ENCODE data around the gene ZCRB1.

DNA sequence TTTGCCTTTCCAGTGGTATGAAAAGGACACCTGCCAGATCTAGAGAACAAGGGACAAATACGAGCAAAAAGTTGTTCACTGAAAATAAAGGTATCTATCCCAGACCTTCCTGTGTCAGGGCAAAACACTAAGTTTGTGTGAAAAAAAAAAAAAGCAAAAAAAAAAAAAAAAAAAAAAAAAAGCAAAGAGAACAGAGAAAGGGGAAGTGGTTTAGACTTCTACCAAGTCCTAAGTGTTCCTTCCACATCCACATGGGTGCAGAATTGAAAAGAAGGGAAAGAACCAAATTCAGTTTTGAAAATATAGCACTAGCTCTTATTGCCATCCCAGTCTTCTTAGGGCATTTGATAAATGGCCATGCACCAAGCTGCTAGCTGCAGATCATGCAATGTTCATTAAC, 41.7 kb downstream of the ZCRB1 start:
- TF ChIP-seq TOX (CRISPR knock-in tag; IDR thresholded peaks at IDR 0.05; ENCODE audit: borderline replicate concordance) (no peak), CREB5 (CRISPR knock-in tag; IDR thresholded peaks at IDR 0.05; ENCODE audit: low read depth) (no peak), GLIS3 (CRISPR knock-in tag; IDR thresholded peaks at IDR 0.05) (no peak), ZNF8 (CRISPR knock-in tag; IDR thresholded peaks at IDR 0.05) (no peak), PPARA (CRISPR knock-in tag; IDR thresholded peaks at IDR 0.05; ENCODE audit: borderline replicate concordance) (no peak), OSR1 (CRISPR knock-in tag; IDR thresholded peaks at IDR 0.05) (no peak), PATZ1 (CRISPR knock-in tag; IDR thresholded peaks at IDR 0.05; ENCODE audit: borderline replicate concordance) (no peak), SNAI2 (CRISPR knock-in tag; IDR thresholded peaks at IDR 0.05) (no peak)
- TF ChIP-seq, protein P1, sequence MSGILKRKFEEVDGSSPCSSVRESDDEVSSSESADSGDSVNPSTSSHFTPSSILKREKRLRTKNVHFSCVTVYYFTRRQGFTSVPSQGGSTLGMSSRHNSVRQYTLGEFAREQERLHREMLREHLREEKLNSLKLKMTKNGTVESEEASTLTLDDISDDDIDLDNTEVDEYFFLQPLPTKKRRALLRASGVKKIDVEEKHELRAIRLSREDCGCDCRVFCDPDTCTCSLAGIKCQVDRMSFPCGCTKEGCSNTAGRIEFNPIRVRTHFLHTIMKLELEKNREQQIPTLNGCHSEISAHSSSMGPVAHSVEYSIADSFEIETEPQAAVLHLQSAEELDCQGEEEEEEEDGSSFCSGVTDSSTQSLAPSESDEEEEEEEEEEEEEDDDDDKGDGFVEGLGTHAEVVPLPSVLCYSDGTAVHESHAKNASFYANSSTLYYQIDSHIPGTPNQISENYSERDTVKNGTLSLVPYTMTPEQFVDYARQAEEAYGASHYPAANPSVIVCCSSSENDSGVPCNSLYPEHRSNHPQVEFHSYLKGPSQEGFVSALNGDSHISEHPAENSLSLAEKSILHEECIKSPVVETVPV (CRISPR knock-in tag; IDR thresholded peaks at IDR 0.05) = no peak
